AG10803 (cell line): Measurements from ENCODE around the gene IL11.
A peak's percentile ranks its signal among the peaks of the same experiment; 100 is the strongest.

ENCODE experiments used
- DNase-seq: peaks from one replicate; pipeline ENCODE4 v3.0.0; 2010; ENCODE audit warnings: low read depth
- H3K4me3 ChIP-seq: 2 replicates; pipeline ENCODE4 v1.5.1; 2011; ENCODE audit warnings: mild to moderate bottlenecking, low read length, control low read depth
- TF ChIP-seq, protein P1 (sequence below): conservative IDR thresholded peaks from 2 replicates; pipeline ENCODE4 v1.5.1; 2011; ENCODE audit warnings: mild to moderate bottlenecking, low read length, control low read depth, inconsistent platforms

The IL11 gene

DNA sequence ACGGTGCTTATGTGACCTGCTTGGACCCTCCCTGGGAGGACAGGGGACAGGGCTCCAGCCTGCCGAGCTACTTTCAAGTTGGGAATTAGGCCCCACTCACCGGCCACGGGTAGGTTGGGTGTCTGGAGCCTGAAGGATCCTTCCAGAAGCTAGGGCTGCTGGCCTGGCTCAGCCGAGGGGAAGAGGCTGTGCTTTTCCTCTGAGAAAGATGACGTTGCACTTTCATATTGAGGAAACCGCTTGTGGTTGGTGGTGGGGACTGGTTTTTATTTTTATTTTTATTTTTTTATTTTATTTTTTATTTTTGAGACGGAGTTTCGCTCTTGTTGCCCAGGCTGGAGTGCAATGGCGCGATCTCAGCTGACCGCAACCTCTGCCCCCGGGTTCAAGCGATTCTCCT lies 45.1 kb downstream of the IL11 start, which contains the start of gene TMEM150B:
Gene TMEM150B (minus strand): TSS at position 170 of the 400 bp plus-strand sequence. CDS start 4,305 bp downstream, outside the sequence.
- DNase-seq, result no peak
- no peak within 1 kb of the TSS for H3K4me3 ChIP-seq
- TF ChIP-seq, protein P1, sequence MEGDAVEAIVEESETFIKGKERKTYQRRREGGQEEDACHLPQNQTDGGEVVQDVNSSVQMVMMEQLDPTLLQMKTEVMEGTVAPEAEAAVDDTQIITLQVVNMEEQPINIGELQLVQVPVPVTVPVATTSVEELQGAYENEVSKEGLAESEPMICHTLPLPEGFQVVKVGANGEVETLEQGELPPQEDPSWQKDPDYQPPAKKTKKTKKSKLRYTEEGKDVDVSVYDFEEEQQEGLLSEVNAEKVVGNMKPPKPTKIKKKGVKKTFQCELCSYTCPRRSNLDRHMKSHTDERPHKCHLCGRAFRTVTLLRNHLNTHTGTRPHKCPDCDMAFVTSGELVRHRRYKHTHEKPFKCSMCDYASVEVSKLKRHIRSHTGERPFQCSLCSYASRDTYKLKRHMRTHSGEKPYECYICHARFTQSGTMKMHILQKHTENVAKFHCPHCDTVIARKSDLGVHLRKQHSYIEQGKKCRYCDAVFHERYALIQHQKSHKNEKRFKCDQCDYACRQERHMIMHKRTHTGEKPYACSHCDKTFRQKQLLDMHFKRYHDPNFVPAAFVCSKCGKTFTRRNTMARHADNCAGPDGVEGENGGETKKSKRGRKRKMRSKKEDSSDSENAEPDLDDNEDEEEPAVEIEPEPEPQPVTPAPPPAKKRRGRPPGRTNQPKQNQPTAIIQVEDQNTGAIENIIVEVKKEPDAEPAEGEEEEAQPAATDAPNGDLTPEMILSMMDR, result no peak

DNA sequence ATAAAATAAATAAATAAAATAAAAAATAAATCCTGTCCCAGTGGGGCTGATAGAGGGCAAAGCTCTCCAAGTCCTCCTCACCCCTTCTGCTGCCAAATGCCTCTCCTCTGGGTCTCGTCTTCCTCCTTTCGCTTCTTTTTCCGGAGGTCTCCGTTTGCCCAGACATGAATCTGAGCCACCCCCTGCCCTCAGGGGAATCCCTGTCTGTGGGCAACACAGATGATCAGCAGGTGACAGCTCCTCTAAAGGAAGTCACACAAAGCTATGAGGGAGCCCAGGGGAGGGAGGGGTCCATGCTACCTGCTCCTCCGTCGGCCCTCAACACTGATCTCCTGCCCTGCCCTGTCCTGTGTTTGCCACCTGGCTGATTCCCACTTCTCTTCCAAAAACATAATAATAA lies 45.6 kb downstream of the IL11 start:
- H3K4me3 ChIP-seq, result no peak overlapping the region
- TF ChIP-seq, protein P1, result no peak

DNA sequence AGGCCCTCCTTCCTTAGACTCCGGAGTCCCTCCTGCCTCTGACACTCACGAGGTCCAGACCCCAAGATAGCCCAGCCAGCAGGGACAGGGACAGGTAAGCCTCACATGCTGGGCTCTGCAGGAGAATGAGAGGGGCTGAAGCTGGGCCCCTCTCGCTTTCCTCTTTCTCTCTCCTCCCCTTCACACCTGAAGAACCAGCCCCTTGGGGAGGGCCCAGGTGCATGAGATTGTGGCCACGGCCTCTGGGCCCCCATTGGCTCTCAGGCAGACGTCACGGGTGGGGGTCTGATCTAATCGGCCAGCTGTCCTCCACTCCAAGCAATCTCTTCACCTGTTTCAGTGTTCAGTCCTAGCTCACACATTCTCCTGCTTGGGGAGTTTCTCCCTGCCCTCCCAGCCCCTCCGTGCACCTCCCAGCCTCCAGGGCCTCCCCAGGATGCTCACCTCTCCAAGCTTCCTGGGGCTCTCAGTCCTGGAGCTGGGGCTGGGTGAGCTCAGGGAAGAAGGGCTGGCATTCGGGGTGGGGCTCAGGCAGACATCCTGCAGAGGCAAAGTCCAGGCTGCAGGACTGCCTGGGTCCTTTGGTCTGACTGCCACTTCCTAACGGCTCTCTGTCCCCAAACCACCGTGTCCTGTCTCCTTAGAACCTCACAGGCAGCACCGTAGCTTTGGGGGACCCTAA lies 47.9 kb downstream of the IL11 start:
- TF ChIP-seq, protein P1, result no peak

More for the DNA sequence above, 45.6 kb downstream of the IL11 start:
- no peak for DNase-seq

DNA sequence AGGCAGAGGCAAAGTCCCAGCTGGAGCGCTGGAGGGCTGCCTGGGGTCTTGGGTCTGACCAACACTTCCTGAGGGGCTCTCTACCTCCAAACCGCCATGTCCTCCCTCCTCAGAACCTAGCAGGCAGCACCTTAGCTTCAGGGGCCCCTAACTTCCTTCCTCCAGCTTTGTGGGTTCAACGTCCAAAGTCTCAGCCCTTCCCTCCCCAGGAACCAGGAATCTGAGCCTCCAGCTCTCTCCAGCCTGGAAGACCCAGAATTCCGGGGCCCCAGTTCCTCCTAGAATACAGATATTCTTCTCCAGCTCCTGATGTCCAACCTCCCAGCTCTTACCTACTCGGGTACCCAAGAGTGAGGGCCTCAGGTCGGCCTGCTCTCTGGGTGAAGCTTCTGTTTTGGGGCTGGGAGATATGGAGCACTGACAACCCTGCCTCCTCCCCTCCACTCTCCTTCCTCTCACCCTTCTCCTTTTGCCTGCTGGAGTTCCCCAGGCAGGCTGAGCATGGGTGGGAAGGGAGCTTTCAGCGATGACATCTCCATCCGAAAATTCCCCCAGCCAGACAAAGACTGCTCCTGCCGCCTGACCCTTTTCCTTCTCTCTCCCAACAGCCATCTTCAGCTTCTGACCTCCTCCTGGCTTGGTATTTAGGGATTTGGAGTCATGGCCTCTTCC lies 48.7 kb downstream of the IL11 start:
- H3K4me3 ChIP-seq, result no peak overlapping the region
- TF ChIP-seq, protein P1, result no peak
- DNase-seq, result no peak

More for the DNA sequence above, 47.9 kb downstream of the IL11 start:
- no peak overlapping the region for H3K4me3 ChIP-seq
- no peak for DNase-seq

DNA sequence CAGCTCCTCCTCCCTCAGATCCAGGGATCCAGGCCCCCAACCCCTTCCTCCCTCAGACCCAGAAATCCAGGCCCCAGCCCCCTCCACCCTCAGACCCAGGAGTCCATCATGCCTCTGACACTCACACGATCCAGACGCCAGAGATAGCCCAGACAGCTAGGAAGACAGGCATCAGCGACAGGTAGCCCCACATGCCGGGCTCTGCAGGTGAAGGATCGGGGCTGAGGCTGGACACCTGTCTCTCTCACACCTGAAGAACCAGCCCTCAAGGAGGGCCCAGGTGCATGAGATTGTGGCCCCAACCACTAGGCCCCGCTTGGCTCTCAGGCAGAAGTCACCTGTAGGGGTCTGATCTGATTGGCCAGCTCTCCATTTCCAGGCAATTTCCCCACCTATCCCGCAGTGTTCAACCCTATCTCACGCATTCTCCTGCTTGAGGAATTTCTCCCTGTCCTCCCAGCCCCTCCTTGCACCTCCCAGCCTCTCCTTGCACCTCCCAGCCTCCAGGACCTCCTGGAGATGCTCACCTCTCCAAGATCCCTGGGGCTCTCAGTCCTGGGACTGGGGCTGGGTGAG lies 49.3 kb downstream of the IL11 start:
- TF ChIP-seq, protein P1, result no peak
- no peak for DNase-seq
- no peak overlapping the region for H3K4me3 ChIP-seq

DNA sequence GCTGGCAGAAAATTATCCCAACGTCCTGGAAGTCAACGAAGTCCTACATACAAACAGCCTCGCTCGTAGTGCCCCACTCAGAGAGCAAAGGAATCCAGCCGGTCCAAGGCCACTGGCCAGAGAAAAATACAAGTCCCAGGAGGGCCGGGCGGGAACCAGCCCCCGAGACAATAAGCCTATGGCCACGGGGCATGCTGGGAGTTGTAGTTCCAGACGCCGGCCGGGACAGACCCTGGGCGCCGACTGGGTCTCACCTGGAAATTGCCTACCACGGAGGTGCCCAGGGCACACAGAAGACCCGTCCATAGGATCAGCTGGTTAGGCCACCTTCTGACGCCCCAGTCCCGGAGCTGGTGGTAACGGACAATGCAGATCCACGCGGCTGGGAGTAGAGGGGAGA lies 50.5 kb downstream of the IL11 start:
- H3K4me3 ChIP-seq, result no peak overlapping the region
- DNase-seq, result peak; percentile 27
- TF ChIP-seq, protein P1, result no peak
